Astrocyte of the cerebellum (primary cell): ENCODE results near the gene TNNC2.

Experiments used
- DNase-seq: peaks from one replicate; pipeline ENCODE4 v3.0.0-alpha.2; 2011; ENCODE audit warnings: low read depth
- H3K4me3 ChIP-seq: 2 replicates; pipeline ENCODE4 v1.5.1; 2011; ENCODE audit warnings: mild to moderate bottlenecking, low read depth, low read length, moderate library complexity
- in situ Hi-C: cut with HindIII; loops from 2 replicates; pipeline ENCODE4 v1.10.0; 2017; ENCODE audit warnings: low sequenced_read_pairs
- TF ChIP-seq, protein P1 (sequence below): IDR thresholded peaks from 2 replicates; pipeline ENCODE4 v1.5.1; 2012; ENCODE audit warnings: low read length, low read depth, moderate library complexity, mild to moderate bottlenecking; ENCODE audit errors: missing control alignments

The TNNC2 gene

GRCh38 chr20:45775411-45775810 lies 51.7 kb downstream of the TNNC2 start:
- no peak overlapping the region for H3K4me3 ChIP-seq
- TF ChIP-seq, protein P1, sequence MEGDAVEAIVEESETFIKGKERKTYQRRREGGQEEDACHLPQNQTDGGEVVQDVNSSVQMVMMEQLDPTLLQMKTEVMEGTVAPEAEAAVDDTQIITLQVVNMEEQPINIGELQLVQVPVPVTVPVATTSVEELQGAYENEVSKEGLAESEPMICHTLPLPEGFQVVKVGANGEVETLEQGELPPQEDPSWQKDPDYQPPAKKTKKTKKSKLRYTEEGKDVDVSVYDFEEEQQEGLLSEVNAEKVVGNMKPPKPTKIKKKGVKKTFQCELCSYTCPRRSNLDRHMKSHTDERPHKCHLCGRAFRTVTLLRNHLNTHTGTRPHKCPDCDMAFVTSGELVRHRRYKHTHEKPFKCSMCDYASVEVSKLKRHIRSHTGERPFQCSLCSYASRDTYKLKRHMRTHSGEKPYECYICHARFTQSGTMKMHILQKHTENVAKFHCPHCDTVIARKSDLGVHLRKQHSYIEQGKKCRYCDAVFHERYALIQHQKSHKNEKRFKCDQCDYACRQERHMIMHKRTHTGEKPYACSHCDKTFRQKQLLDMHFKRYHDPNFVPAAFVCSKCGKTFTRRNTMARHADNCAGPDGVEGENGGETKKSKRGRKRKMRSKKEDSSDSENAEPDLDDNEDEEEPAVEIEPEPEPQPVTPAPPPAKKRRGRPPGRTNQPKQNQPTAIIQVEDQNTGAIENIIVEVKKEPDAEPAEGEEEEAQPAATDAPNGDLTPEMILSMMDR, result no peak
- no peak for DNase-seq
- in situ Hi-C loops, result no loop called here

DNA sequence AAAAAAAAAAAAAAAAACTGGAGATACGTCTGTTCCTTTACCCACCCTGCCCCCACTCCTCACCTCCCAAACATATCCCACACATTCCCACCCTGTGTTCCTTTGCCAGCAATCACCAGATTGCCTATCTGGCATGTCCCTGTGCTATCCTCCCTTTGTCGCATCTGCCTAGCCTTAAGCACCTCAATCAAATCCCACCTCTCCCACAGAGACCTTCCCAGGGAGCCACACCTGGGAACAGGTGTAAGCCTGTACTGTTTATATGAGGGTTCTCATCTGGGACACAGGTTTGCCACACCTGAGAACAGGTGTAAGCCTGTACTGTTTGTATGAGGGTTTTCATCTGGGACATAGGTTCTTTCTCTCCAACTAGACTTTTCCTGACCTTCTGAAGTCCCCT lies 52.2 kb downstream of the TNNC2 start:
- in situ Hi-C loops, result loop anchor here (5.0 kb wide), 1 partner anchor 448 kb away; no protein-coding TSS in a partner anchor
- TF ChIP-seq, protein P1, result no peak
- no peak overlapping the region for H3K4me3 ChIP-seq
- DNase-seq, result no peak
